HG03439 (cell line): Measurements from ENCODE around the gene PIP5K1B.

Experiments used
- ATAC-seq: cut with Tn5 transposase; IDR thresholded peaks from one replicate; pipeline ENCODE4 v1.9.1; 2021; ENCODE audit warnings: mild to moderate bottlenecking, moderate library complexity; ENCODE audit not compliant: unreplicated experiment

PIP5K1B gene

DNA sequence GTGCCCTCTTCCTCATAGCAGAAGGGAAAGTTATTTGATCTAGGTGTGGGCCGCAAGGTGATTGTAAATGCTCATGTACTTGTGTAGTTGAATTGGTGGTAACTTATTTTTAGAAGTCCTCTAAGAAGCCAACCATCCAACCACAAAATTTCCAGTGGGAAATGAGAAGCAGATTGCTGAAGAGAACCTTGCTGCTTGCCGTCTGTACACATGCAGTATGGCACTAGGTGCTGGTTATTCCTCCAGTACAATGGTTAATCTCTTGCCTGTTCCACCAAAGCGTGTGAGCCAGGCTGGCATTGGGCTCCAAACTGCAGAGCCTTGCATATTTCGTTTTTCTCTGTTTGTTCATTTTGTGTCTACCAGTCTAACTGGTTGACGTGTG is 28.0 kb downstream of the PIP5K1B start:
- no peak for ATAC-seq

DNA sequence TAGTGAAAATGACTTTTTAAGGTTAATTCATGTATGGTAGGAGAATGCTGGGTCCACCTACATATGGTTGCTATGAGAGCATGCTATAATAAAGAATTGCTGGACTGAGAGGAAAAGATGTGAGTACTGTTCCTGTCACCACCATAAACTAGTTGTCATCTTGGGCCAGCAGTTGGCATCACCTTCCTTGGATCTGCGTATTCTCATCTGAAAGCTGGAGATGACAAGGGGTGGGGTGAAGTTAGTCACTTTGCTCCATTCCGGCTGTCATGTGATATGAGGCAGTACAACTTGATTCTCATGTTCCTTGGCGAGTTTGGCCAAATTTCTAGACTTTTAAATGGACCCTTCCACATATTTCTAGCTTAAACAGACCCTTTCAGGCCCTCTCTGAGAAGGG is 33.3 kb downstream of the PIP5K1B start:
- no peak for ATAC-seq

DNA sequence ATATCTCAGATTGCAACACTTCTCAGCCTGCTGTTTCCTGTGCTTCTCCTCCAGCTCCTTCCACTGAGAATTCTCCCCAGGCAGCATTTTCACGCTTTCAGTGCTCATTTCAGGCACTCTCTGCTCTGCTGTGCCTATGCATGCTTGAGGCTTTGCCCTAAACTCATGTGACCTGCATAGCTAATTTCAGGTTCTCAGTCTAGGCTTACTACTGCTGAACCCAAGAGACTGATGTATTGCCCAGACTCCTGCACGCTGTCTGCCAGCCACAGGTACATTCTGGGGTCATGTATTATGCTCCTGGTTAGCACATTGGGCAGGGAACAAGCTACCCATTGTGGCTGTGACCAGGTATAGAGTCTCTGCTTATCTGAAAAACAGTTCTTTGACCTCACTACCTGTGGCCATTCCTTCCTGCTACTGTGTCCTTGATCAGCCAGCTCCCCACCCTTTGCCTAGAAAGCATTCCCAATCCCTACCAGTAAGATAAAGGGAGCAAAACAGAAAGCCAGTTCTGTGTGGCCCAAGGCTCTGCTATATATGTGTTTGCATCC is 34.7 kb downstream of the PIP5K1B start:
- ATAC-seq: no peak

DNA sequence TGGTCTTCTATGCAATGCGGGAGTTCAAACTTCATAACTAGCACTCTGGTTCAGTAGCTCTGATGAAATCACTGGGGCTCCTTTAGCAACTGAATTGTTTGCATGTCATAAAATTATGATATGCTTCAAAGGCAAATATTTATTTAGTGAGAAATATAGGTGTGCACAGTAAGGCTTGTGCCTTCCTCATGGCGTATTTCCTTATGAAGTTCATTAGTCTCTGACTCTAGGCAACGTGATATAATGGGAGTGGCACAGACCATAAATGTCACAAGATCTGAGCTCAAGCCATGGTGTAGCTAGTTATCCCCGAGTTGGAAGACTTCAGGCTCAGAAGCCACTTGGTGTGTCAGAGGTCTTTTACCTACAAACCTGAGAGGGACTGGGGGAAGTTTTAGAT is 35.5 kb downstream of the PIP5K1B start:
- no peak for ATAC-seq

DNA sequence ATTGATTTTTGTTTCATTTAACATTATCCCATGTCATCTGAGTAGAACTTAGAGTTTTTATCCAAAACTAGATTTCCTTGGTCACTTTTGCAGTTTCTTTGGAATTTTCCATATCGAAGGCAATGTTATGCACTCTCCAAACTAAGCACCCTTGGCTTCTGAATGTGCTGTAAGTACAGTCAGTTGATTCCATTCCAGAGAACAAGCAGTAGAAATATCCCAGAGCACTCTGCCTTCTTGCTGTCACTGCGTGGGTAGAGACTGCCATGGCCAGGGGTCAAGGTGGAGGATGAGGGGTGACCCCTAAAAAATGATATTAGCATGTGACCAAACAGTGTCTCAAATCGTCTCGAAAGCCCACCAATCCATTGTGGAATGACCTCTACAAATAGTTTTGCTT is 36.2 kb downstream of the PIP5K1B start:
- ATAC-seq: no peak

DNA sequence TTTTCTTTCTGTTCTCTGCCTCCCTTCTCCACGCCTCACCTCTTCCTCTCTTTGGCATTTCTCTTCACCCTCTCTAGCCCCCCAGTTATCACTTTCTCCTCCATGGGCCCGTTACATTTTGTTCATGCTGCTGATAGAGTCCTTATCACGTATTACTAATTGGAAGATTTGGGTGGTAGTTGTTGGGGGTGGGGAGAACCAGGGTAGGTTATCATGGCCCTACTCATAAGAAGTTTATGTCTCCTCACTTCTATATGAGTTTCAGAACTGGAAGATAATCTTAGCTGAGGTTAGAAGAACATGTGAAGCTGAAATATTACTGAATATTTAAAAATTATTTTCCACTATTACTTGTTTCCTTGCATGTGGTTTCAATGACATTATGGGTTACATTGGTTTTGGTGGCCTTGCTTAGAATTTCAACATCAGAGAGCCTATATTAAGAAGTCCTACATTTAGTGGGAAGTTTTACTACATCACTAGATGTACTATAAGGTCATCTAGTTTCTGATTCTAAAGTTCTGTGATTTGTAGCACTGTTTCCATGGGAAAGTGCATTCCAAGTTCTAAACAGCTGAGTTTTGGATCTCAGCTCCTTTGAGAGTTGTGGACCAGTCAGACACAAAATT is 36.8 kb downstream of the PIP5K1B start:
- ATAC-seq: no peak

DNA sequence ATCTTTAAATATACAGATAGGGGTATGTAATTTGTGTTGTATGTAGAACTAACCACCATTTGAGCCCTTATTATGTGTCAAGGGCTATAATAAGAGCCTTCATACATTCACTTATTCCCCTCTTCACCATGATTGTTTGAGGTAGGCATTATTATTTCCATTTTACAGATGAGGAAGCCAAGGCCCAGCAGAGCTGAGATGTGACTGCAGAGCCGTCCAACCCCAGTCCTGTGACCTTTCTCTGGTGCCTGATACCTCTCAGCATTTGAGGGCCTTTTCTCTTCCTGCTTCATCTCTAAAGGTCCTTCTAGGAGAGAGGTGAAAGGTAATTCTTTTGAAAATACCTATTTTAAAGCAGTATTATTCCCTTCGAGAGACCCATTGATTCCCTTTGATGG is 37.3 kb downstream of the PIP5K1B start:
- no peak for ATAC-seq

DNA sequence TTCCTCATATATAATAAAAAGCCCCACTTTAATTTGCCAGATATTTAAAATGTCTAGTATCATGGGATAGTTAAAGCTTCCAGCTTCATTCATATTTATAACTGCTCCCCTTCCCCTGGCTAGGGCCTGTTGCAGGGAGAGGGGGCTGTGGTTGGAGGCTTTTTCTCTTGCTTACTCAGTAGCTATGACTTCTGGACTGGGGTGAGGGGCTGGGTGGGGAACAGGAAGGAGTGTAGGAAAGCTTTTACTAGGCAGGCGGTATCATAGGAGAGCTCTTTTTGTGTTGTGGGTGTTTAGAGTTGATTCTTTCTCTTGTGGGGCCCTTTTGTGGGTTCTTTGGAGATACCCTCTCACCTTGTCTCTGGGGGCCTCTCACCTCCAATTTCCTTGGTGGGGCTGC is 39.4 kb downstream of the PIP5K1B start:
- no peak for ATAC-seq

DNA sequence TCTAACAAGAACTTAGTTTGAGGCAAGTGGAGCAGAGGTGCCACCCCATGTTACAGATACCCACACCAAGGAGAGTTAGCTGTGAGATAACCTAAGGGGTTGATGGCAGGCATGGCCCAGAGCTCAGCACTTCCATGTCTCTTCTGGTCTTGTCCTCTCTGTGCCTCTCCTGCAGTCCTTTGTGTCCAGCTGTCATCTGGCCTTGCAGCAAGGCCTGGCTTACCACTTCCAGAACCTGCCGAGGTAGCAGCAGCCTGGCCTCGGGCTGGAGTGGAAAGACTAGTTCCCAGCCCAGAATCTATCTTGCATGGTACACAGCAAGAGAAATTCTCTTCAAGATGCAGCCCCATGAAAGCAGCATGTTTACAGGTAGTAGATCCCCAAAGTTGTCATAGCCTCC is 41.5 kb downstream of the PIP5K1B start:
- no peak for ATAC-seq

DNA sequence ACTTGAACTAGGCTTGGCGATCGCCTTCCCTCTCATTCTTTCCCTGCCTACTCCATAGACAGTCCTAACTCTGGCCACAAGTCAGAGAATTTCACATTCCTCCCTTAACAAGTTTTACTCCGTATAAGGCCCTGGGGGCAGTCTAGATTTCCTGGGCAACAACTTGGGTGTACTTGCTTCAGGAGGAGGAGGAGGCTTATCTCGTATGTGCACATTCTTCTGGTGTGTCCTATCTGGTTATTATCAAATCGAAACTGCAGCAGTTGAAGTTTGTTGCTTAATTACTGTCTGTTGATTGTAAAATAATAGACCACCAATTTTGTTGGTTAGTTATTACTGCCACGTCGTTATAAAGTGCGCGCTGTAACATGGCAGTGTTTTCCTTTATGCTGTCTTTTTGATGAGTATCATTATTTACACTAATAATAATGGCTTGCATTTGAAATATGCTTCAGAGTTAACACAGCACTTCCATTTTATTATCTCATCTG is 42.0 kb downstream of the PIP5K1B start:
- ATAC-seq: no peak

DNA sequence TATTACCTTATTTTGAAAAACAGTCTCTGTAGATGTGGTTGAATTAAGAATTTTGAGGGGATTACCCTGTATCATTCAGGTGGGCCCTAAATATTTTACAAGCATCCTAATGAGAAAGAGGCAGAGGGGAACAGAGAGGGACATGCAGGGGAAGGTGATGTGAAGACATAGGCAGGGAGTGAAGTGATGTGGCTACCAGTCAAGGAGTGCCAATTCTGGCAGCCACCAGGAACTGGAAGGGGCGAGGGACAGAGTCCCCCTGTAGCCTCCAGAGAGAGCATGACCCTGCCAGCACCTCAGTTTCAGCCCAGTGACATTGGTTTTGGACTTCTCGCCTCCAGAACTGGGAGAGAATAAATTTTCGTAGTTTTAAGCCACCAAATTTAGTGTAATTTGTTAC is 44.1 kb downstream of the PIP5K1B start:
- ATAC-seq: no peak

DNA sequence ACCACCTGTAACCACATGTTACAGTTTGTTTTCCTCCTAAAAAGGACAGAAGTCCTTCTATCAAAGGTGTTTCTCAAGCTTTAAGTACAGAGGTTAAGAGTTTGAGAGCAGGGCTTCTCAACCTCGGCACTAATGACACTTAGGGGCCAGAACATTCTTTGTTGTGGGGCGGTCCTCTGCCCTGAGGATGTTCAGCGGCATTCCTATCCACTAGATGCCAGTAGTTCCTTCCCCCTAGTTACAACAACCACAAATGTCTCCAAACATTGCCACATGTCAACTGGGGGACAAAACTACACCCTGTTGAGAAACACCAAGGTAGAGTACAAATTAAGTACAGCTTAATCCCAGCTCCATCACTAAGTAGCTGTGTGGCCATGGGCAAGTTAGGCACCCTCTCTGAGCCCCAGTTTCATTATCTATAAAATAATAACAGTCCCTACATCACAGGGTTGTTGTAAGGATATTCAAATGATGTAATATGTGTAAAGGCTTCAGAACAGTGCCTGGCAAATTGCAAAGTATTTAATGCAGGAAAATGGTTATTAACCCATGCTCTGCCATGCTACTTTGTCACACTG is 44.6 kb downstream of the PIP5K1B start:
- ATAC-seq: no peak

DNA sequence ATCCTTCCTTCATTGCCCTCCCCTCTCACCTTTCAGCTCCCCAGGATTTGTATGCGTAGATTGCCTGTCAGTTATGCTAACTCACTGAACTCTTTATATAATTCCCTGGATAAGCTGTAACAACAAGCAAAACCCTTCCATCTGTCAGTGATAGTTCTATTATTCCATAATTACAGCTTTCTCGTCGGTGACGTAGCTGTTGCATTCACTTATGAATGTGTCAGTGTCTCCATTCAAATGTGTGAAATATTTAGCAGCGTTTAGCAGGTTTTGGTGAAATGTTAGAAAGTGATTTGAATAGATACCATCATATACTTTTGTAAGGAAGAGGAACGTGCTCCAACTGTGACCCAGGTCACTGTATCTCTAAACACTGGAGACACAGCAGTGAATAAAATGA is 45.2 kb downstream of the PIP5K1B start:
- no peak for ATAC-seq

DNA sequence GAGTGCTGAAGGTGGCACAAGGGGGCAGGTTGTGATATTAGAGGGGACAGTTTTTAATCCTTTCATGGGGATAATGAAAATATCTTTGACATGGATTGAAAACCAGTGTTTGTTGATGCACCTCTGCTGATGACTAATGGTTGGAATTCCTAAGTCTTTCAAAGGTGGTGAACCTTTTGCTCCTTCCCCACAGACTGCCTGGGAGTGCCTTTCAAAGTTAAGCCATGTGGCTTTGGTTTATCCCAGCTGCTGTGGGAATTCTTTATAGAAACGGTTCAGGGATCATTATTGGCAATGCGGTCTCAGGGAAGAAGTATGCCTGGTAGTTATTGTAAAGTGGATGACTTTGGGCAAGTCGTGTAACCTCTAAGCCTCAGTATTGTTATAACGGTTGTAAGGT is 45.7 kb downstream of the PIP5K1B start:
- no peak for ATAC-seq

DNA sequence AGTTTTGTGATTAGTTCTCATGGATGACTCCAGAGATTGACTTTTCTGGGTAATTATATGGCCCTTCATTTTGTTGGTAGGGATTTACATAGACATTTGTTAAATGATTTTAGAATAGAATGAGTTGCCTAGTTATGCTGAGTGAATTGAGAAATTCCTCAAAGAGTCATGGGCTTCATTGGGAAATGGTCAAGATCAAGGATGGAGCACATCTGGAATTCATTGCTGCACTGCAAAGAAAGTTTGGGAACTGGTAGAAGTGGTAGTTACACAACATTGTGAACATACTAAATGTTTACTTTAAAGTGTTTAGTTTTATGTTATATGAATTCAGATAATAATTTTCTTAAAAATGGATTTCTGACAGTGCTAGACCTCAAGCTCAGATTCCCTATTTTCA is 46.5 kb downstream of the PIP5K1B start:
- no peak for ATAC-seq

DNA sequence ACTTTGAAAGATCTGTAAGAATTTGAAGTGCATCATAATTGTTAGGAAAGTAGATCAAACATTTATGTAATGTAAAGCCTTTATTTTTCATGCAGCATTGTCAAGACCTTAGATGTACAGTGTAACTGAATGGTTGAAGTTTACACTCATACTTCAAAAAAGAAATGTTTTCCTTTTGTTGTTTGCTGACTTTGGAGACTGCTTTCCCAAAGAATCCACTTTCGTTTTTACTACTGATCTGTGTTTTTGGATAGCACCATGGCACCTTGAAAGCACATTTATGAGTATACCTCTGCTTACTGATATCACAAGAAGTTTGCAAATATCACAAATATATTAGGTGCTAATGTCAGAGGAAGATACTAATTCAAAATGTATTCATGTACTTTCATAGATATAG is 50.0 kb downstream of the PIP5K1B start:
- no peak for ATAC-seq

DNA sequence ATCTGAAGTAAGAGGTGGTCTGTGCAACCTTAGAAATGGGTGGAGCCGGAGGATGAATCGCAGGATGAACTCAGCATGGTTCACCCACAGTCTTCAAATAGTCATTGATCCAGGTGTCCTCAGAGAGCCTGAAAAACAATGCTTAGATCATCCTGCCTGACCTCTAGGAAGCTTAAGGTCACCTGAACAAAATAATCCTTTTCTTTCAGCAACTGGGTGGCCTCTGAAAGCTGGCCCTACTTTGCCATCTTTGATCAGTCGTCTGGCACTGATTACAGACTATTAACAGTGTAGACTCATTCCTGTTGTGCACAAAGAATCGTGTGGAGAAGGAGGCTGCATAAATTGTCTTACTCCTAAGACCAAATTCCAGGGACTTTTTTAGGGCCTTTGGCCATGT is 50.7 kb downstream of the PIP5K1B start:
- ATAC-seq: no peak

DNA sequence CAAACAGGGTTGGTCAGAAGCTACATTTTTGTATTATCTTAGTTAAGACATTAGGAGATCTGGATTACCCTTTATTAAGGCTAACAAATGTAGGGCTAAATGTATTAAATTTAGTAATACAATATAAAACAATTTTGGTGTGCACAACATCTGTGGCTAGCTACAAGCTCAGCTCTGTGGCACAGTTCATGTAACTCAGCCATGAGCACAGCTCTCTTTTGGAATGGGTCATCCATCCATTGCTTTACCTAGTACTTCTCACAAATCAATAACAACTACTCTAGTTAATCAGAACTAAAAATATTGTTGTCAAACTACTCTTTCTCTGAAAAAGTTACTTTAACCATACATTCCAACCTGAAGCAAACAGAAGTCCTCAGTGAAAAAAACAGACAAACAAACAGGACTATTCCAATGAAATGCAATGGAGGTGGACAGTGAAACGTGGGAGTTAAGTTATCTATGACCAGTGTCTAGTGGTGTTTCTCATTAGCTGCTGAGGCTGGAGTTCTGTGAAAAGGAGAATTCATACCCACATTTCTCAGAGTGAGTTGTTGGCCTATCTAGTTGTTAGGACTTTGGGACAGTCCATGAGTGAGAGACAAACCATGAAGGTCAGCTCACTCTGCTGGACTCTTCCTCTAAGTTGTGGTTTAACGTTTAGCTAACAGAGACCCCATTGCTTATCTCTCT is 55.1 kb downstream of the PIP5K1B start:
- ATAC-seq: no peak

DNA sequence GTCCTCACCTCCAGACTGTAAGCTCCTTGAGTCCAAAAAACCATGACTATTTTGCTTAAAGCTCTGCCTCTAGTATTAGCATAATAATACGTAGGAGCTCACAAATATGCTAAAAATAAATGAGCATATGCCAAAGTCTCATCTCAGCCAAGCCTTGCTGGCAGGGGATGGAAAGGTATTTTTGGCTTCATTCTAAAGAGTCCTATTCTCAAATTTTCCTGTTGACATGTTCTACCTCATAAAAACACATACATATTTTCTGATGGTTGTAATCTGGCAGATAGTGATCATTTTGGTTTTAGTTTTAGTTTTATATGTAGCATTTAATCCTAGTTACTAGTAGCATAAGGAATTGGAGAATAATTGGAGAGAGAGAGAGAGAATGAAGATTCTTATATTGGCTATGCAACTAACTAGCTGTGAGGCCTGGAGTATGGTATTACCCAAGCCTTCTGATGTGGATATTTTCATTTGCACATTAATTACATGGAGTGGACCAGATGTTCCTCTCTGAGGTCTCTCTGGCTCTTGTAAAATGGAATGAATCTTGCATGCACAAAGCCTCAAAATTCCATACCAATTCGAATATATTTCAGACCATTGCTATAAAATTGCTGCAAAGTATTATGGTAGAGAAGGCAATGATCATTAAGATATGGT is 55.8 kb downstream of the PIP5K1B start:
- no peak for ATAC-seq

DNA sequence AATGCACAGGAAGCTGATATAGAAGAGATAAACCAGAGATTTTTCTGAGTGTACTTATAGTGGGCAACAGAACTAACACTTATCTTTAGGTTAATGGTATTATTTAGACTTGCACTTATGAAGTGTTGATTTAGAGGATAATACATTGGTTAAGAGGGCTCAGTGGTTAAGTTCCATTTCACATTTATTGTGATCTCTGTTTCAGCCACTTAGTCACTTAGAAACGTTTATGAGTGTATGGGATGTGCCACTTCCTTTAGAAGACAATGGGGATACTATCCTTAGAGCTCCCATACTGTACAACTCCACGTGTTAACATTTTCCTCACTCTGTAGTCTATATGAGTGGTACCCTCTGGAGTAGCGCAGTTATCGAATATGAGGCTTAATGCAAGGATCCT is 57.5 kb downstream of the PIP5K1B start:
- ATAC-seq: no peak

DNA sequence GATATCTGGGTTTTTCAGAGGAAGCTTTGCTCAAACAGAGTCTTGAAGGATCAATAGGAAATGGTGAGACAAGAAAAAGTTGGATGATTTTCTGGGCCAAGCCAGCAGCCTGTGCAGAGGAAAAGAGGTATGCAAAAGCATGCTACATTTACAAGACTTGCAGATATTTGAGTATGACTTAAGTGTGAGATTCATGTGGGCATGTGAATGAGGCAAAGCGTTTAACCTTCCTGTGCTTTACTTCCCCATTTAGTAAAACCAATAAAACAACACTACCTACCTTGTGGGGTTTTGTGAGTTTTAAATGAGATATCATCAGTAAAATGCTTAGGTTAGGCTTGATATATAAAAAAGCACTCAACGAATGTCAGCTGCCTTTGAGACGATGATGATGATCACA is 58.1 kb downstream of the PIP5K1B start:
- no peak for ATAC-seq

DNA sequence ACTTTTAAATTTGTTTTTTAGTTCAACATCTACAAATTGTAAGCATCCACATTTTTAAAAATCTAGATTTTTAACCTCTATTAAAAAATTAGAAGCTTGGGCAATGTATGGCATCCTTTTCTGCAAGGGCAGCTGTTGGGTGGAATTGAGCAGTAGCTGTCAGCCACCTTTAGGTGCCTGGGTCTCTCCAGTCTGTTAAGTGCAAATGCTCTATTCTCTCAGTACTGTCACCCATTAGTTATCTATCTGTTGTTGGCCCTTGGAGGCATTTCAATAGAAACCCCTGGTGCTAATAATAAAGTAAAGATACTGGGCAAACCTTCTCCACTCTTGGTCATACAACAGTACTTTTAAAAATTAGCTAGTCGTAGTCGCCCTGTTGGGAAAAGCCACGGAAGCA is 63.6 kb downstream of the PIP5K1B start:
- no peak for ATAC-seq
